Body of pancreas (tissue), 4 donors: Measurements from ENCODE around the gene SCN3B.

Source experiments
- CTCF ChIP-seq, 7 experiments: fragments of 450-650 bp in 4 of 7; fragments of 200-600 bp in 3 of 7; sonication (generic) in 3 of 7; IDR thresholded peaks; one replicate each; pipeline ENCODE4 v1.5.1; 2016 to 2019; ENCODE audit warnings: antibody characterized with exemption in 7 of 7
- POLR2A ChIP-seq, 3 donors: fragments of 450-650 bp; IDR thresholded peaks; one replicate each; pipeline ENCODE4 v1.6.1; 2016; ENCODE audit warnings: antibody characterized with exemption in 3 of 3, mild to moderate bottlenecking in 2 of 3

GRCh38 chr11:123601743-123602142 lies 52.7 kb downstream of the SCN3B start:
- TF ChIP-seq CTCF (IDR thresholded peaks at IDR 0.05) (no peak), POLR2A (IDR thresholded peaks at IDR 0.05) (no peak)
